KMS-11 (cell line): Measurements from ENCODE around the gene PTPRF.
A peak's percentile ranks its signal among the peaks of the same experiment; 100 is the strongest.

ENCODE experiments used
- H2AFZ ChIP-seq: fragments of 200-600 bp; sonication (generic); 2 replicates; pipeline ENCODE4 v1.6.1; 2016; ENCODE audit warnings: antibody characterized with exemption, mixed run types, low read depth
- H3K27ac ChIP-seq: fragments of 200-600 bp; sonication (generic); 2 replicates; pipeline ENCODE4 v1.6.1; 2016; ENCODE audit warnings: mild to moderate bottlenecking, mixed run types
- H3K27me3 ChIP-seq: fragments of 200-600 bp; sonication (generic); 2 replicates; pipeline ENCODE4 v1.6.1; 2017; ENCODE audit warnings: mild to moderate bottlenecking, low read depth, mixed run types, moderate library complexity; ENCODE audit not compliant: insufficient read depth
- H3K36me3 ChIP-seq: fragments of 200-600 bp; sonication (generic); 2 replicates; pipeline ENCODE4 v1.6.1; 2017; ENCODE audit warnings: mild to moderate bottlenecking, mixed run types; ENCODE audit not compliant: insufficient read depth
- H3K4me1 ChIP-seq: fragments of 200-600 bp; sonication (generic); 2 replicates; pipeline ENCODE4 v1.6.1; 2016; ENCODE audit warnings: mild to moderate bottlenecking, low read depth, mixed run types; ENCODE audit not compliant: poor library complexity, severe bottlenecking
- H3K4me2 ChIP-seq: fragments of 200-600 bp; sonication (generic); 2 replicates; pipeline ENCODE4 v1.7.0; 2016; ENCODE audit warnings: mild to moderate bottlenecking, mixed run types
- H3K4me3 ChIP-seq: fragments of 200-600 bp; sonication (generic); IDR thresholded peaks from 2 replicates; pipeline ENCODE4 v1.6.1; 2017; ENCODE audit warnings: low read depth, low read length, mixed read lengths; ENCODE audit not compliant: insufficient read depth
- H3K79me2 ChIP-seq: fragments of 200-600 bp; sonication (generic); 2 replicates; pipeline ENCODE4 v1.6.1; 2016; ENCODE audit warnings: low read depth, mixed run types; ENCODE audit not compliant: insufficient read depth
- H3K9ac ChIP-seq: fragments of 200-600 bp; sonication (generic); 2 replicates; pipeline ENCODE4 v1.6.1; 2016; ENCODE audit warnings: mild to moderate bottlenecking, mixed run types
- H4K20me1 ChIP-seq: fragments of 200-600 bp; sonication (generic); 2 replicates; pipeline ENCODE4 v1.6.1; 2016; ENCODE audit warnings: mild to moderate bottlenecking, mixed run types; ENCODE audit not compliant: insufficient read depth
- CTCF ChIP-seq: fragments of 200-600 bp; sonication (generic); conservative IDR thresholded peaks from 2 replicates; pipeline ENCODE4 v1.6.1; 2017; ENCODE audit warnings: low read depth, mild to moderate bottlenecking, antibody characterized with exemption, low read length, moderate library complexity, mixed read lengths

PTPRF gene

GRCh38 chr1:43510621-43511020, 20.1 kb upstream of the PTPRF start:
- Histone ChIP-seq H4K20me1 (no peaks in the 10 kb centered on the region), H2AFZ (no peak overlapping the region), H3K79me2 (no peaks in the 10 kb centered on the region), H3K4me1 (peaks cover 25% of the 10 kb centered on the region), H3K36me3 (no peaks in the 10 kb centered on the region), H3K27me3 (no peaks in the 10 kb centered on the region), H3K27ac (peak overlapping the region; percentile 60; the same call in 1 of the 2 replicates), H3K9ac (no peak overlapping the region), H3K4me3 (no peak overlapping the region), H3K4me2 (peak overlapping the region; percentile 55; the same call in 1 of the 2 replicates)
- no peak for TF ChIP-seq CTCF

- TF ChIP-seq CTCF = no peak
- no peaks in the 10 kb centered on the region for H3K36me3 ChIP-seq
- no peak overlapping the region for H3K4me2 ChIP-seq
- no peak overlapping the region for H3K27ac ChIP-seq
- no peak overlapping the region for H3K9ac ChIP-seq
- no peaks in the 10 kb centered on the region for H4K20me1 ChIP-seq
- H3K4me1 ChIP-seq = peaks cover 25% of the 10 kb centered on the region
- H3K79me2 ChIP-seq = no peaks in the 10 kb centered on the region
- no peak overlapping the region for H2AFZ ChIP-seq
- no peaks in the 10 kb centered on the region for H3K27me3 ChIP-seq
- H3K4me3 ChIP-seq = no peak overlapping the region
These were observed 19.3 kb upstream of the PTPRF start for GRCh38 chr1:43511394-43511793.

GRCh38 chr1:43512133-43512532, 18.6 kb upstream of the PTPRF start:
- Histone ChIP-seq H4K20me1 (no peaks in the 10 kb centered on the region), H3K27me3 (no peaks in the 10 kb centered on the region), H2AFZ (no peak overlapping the region), H3K4me2 (no peak overlapping the region), H3K4me1 (peaks cover 25% of the 10 kb centered on the region), H3K9ac (no peak overlapping the region), H3K27ac (no peak overlapping the region), H3K79me2 (no peaks in the 10 kb centered on the region), H3K4me3 (no peak overlapping the region), H3K36me3 (no peaks in the 10 kb centered on the region)
- no peak for TF ChIP-seq CTCF

GRCh38 chr1:43512681-43513080, 18.0 kb upstream of the PTPRF start:
- Histone ChIP-seq H4K20me1 (no peaks in the 10 kb centered on the region), H2AFZ (no peak overlapping the region), H3K9ac (no peak overlapping the region), H3K27ac (no peak overlapping the region), H3K27me3 (no peaks in the 10 kb centered on the region), H3K4me2 (no peak overlapping the region), H3K4me1 (peaks cover 25% of the 10 kb centered on the region), H3K79me2 (no peaks in the 10 kb centered on the region), H3K36me3 (no peaks in the 10 kb centered on the region), H3K4me3 (no peak overlapping the region)
- TF ChIP-seq CTCF = no peak
